SKM-1 (cell line): ENCODE results near the gene RBCK1.

Experiments used
- DNase-seq: peaks from one replicate; lab custom pipeline; 2025; ENCODE audit not compliant: unreplicated experiment; lab: John Stamatoyannopoulos, UW

RBCK1 gene

GRCh38 chr20:416950-417800, 9.1 kb downstream of the RBCK1 start:
- no peak for DNase-seq

DNA sequence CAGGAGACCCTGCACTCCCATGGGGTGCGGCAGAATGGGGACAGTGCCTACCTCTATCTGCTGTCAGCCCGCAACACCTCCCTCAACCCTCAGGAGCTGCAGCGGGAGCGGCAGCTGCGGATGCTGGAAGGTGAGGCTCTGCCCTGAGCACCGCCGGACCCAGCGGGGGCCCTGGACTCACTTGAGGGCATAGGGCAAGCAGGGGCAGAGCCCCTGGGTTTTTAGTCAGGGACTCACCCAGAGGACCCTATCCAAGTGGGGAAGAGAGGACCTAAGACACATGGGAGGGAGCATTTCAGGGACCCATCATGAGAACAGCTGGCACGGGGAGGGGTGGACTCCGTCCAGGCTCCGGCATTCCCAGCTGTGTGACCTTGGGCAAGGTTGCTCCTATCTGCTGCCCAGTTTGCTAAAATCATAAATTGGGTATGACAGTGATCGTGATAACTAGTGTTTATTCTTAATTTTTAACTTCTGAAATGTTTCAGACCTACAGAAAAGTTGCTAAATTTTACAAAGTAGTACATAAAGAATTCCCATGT, 9.8 kb downstream of the RBCK1 start:
- DNase-seq: no peak

GRCh38 chr20:418858-419365, 10.8 kb downstream of the RBCK1 start:
- no peak for DNase-seq

GRCh38 chr20:419556-420165, 11.6 kb downstream of the RBCK1 start:
- no peak for DNase-seq

DNA sequence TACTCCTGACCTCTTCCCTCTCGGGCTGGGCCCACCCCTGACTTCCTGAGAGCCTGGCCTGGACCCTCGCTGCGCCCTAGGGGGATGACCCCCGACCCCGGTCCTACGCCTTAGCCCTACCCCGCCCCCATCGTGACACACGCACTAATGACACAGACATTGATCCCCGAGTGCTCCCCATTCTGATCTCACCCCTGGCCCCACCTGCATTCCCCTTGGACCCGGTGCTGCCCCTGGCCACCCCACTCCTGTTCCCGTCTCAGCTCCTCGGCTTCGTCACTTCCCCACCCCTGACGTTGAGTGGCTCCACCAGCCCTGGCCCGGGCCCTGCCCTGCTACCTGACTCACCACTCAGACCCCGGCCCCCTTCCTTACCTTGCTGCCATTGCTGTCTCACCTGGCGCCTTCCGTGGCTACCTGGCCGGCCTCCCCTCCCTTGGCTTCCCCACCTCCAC, 12.1 kb downstream of the RBCK1 start:
- no peak for DNase-seq

DNA sequence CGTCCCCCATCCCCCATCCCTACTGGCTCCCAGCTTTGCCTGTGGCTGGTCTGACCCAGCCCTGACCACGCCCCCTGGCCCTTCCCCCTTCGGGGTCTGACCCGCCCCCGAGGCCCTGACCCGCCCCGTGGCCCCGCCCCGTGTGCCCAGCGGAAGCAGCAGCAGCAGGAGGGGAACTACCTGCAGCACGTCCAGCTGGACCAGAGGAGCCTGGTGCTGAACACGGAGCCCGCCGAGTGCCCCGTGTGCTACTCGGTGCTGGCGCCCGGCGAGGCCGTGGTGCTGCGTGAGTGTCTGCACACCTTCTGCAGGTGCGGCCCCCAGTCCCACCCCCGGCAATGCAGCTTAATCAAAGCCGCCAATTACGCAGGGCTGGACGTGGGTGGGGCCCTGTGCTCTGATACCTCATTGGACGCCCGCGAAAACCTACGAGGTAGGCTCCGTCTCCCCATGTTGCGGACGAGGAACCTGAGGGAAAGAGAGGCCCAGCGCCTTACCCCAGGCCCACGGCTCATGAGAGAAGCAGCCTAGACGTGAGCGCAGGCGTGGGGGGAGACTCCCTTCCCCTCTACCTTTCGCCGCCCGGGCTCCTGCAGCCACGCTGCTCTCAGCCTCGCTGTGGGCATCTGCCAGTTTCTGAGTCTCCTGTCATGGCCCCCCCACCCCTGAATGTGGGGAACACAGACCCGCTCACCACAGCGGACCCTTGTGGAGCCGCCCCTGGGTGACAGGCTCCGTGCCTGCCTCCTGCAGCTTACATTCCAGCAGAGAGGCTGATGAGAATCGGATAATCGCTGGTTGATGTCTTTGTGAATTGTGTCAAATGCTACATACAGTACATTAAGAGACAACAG, 12.8 kb downstream of the RBCK1 start:
- DNase-seq: no peak

DNA sequence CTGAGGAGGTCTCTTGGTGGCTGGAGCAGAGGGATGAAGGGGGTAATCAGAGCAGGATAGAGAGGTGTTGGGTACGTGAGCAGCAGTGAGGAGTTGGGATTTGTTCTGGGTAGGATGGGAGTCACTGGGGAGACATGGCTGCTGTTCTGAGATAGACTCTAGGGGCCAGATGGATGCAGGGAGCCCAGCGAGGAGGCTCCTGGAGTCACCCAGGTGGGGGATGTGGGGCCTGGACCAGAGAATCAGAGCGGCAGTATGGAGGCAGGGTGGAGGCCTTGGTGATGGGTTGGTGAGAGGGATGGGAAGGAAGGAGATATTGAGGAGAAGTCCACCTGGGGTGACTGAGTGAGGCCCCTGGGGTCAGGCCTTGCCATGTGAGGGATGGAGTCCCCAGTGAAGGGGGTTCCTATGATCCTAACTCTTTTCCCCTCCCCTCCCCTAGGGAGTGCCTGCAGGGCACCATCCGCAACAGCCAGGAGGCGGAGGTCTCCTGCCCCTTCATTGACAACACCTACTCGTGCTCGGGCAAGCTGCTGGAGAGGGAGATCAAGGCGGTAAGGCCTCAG, 13.7 kb downstream of the RBCK1 start:
- DNase-seq: no peak

GRCh38 chr20:426566-426965, 18.5 kb downstream of the RBCK1 start:
- no peak for DNase-seq

- DNase-seq: no peak
Measured at GRCh38 chr20:427401-427800, 19.3 kb downstream of the RBCK1 start.

- no peak for DNase-seq
Measured at GRCh38 chr20:427849-428657, 20.0 kb downstream of the RBCK1 start.

DNA sequence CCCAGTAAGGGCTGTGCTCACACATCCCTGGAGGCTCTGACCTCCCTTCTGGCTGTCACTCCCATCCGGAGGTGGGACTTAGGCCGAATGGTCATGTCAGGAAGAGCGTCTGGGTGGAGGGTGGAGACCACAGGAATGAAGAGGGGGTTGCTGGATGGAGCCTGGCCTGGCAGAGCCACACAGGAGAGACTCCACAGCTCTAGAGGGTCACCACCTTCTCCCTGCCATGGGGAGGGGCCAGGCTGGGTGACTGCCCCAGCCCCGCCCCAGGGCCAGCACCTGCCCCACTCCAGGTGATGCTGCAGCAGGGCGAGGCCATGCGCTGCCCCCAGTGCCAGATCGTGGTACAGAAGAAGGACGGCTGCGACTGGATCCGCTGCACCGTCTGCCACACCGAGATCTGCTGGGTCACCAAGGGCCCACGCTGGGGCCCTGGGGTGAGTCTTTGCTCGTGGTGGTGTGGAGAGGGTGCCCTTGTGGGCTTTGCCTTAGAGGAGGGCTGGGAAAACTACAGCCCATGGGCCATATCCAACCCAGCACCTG, 20.6 kb downstream of the RBCK1 start:
- no peak for DNase-seq

- DNase-seq: no peak
Measured at GRCh38 chr20:430091-430999, 22.2 kb downstream of the RBCK1 start.

- peak; percentile 6 for DNase-seq
Measured at GRCh38 chr20:431012-431904, 23.2 kb downstream of the RBCK1 start.

GRCh38 chr20:432208-432607, 24.1 kb downstream of the RBCK1 start:
- no peak for DNase-seq

DNA sequence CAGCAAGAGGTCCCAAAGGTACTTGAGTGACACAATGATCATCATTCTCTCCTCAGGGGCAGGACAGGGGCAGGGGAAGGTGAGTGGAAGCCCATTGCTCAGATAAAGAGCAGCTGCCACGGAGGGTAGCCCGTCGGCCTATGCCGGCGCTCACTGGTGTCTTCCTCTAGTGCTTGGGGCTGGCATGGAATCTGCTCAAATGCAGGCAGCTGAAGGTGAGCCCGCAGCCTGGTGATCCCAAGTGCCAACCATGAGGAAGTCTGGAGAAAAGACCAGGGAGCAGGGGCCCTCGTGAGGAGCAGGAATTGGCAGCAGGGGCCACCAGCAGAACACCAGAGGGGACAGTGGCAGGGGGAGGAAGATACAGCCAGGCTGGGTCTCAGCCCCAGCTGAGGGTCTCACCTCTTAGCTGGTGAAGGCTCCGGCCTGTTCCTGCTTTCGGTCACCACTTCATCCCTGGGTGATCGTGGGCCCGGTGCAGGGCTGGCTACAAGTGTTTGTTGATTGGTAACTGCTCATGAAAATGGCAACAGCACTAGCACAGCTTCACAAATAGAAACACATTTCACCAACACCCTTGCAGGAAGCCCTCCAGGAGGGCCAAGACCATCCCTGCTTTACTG, 24.7 kb downstream of the RBCK1 start:
- no peak for DNase-seq

DNA sequence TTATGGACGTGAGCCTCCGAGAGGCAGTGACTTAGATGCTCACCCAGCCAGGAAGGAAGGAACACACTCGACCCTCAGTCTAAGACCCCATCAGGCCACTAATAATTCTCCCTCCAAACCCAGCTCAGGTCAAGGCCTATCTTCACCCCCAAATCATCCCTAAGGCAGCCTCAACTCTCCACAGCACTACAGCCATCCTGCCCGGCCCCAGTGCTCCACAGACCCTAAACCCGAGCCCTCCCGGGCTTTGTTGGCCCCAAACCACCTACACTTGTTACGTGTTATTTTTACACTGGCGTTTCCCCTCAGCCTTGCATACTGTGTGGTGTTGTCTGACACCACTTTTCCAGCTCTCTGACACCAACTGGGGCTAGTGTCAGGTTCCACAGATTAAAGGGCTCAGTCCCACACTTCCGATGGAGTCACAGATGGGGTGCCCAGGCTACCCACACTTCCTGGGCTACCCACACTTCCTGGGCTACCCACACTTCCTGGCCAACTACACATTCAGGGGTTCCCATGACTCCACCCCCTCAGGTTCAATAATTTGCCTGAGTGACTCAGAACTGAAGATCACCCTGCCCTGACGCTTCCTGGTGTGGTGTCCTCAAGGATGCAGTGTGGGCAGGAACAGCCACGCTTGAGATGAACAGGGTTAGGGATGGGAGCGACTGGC, 25.3 kb downstream of the RBCK1 start:
- no peak for DNase-seq

DNA sequence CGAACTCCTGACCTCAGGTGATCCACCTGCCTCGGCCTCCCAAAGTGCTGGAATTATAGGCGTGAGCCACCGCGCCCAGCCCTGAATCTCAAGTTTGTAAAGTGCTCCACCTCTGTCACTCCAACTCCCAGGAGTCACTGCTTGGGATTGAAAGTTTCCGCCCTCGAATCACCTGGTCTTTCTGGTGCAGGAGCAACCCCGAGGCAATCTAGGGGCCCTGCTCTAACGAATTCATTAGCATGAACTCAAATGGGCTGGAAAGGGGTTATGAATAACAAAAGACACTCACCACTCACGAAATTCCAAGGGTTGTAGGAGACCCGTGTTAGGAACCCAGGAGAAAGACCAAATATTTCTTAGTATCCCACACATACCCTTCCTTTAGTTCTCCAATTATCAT, 26.1 kb downstream of the RBCK1 start:
- no peak for DNase-seq
